ENCODE results near the gene TERT.
"Not testable (repeated sequence)": the region's sequence is repeated elsewhere in the genome, so short reads cannot be mapped to it uniquely, and the experiment has no call there.

Gene TERT

GRCh38 chr5:1294835-1295649, at the start of gene TERT:
TERT (minus strand) TSS chr5:1295068; CDS start chr5:1294989, 79 bp downstream.
- peak; percentile 66 for DNase-seq (ENCODE audit: low read depth)

- peak; percentile 13 for DNase-seq (ENCODE audit: low read depth)
These were observed 49.3 kb upstream of the TERT start for GRCh38 chr5:1343931-1344901.

DNA sequence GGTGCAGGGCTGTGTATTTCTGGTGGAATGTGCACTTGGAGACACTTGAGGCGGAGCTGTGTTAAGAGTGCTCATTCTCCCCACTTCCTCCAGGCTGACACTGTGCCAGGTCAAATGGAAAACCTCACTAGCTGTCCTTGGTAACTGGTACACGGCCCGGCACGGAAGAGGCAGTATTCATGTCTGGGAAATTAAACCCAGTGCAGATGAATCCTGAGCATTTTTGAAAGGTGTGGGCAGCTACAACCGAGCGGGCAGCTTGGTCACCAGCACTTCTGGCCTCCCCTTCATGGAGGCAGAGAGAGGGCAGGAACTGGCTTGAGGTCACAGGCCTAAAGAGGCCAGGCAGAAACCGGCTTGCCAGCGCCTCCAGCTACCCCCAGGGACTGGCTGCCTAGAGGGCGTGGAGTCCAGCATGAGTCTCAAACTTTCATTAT, 48.5 kb upstream of the TERT start:
- DNase-seq (ENCODE audit: low read depth), result no peak

- not testable (repeated sequence) for DNase-seq (ENCODE audit: low read depth)
These were observed 47.8 kb upstream of the TERT start for GRCh38 chr5:1342711-1343110.

DNA sequence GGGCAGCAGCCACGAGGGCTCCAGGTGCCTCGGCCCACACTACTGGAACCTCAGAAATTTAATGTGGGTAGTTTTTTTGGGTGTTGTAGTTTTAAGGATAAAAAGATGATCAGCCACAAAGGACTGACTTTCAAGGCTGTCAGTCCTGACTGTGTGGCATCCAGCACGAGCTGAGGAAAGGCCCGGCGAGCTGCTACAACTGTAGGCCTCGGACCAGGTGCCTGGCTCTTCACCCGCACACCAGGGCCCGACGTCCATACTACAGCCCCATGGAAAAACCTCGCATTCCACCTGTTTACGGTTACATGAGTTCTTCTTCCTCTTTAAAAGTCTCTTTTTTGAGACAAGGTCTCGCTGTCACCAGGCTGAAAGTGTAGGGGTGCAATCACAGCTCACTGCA, 47.4 kb upstream of the TERT start:
- DNase-seq (ENCODE audit: low read depth), result no peak

- DNase-seq (ENCODE audit: low read depth), result no peak
These were observed 47.0 kb upstream of the TERT start for GRCh38 chr5:1341863-1342262.

DNA sequence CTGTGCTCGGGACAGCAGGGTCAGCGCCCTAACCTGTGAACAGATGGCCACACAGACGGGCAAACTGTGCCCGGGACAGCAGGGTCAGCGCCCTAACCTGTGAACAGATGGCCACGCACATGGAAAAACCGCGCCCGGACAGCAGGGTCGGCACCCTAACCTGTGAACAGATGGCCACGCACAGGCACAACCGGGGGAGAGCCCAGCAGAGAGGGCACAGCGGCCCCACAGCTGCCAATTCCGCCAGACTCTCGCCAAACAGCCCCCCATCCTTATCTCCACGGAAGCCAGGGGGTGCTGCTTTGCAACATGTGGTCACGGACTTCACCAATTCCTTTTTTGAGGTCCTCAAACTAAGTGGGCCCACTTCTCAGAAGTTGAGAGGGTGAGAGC, 44.9 kb upstream of the TERT start:
- DNase-seq (ENCODE audit: low read depth), result not testable (repeated sequence)

DNA sequence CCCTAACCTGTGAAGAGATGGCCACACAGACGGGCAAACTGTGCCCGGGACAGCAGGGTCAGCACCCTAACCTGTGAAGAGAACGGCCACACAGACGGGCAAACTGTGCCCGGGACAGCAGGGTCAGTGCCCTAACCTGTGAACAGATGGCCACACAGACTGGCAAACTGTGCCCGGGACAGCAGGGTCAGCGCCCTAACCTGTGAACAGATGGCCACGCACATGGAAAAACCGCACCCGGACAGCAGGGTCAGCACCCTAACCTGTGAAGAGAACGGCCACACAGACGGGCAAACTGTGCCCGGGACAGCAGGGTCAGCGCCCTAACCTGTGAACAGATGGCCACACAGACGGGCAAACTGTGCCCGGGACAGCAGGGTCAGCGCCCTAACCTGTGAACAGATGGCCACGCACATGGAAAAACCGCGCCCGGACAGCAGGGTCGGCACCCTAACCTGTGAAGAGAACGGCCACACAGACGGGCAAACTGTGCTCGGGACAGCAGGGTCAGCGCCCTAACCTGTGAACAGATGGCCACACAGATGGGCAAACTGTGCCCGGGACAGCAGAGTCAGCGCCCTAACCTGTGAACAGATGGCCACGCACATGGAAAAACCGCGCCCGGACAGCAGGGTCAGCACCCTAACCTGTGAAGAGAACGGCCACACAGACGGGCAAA, 44.4 kb upstream of the TERT start:
- not testable (repeated sequence) for DNase-seq (ENCODE audit: low read depth)

DNA sequence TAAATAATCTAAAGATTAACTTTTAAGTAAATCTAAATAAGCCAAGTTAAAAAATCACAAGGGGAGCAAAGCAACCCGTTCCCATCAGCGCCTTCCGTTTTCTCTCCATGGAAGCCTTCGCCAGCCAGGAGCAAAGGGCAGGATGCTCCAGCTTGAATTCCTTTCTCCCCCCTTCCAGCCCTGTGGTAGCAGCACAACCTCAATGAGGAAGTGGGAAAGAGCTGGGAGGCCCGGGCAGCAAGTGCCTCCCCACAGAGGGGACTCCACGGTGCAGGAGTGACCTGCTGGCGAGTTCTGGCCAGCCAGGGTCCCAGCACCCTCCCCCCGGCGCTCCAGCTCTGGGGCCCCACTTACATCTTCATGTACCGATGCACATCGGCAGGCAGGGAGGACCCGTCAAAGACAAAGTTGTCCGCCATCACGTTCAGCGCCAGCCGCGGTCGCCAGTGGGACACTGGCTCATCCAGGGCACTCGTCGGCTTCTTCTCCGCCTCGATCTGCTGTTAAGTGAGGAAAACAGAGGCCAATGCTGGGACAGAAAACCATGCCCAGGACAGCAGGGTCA, 43.7 kb upstream of the TERT start:
- DNase-seq (ENCODE audit: low read depth), result no peak

GRCh38 chr5:1338196-1338490, 43.3 kb upstream of the TERT start:
- DNase-seq (ENCODE audit: low read depth), result no peak

DNA sequence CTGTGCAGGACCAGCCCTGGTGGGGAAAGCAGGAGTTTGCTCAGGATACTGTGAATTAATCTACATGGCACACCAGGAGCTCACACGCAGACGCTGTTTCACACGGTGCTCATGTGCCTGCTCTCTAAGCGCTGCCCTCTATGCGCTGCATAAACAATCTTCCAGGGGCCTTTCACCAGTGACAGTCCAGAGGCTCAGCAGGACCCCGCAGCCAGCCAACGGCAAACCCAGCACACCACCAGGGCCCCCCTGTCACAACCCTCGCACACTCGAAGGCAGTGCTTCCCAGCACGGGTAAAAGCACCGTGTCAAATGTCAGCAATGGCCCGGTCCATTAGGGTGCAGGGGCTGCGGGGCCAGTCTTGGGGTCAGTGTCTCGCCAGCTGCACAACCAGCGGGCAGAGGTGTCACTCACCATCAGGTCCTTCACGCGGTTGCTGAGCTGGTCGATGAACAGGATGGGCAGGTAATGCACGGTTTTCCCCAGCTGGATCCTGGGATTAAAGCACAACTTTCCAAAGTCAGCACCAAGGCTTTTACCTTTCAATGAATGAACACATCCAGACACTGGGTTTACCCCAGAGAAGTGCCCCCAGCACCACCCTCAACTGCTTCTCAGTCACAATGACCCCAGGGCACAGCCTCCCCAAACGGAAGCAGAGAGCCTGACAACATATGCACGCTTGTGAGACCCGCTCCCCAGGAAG, 42.8 kb upstream of the TERT start:
- no peak for DNase-seq (ENCODE audit: low read depth)

- DNase-seq (ENCODE audit: low read depth), result no peak
These were observed 42.1 kb upstream of the TERT start for GRCh38 chr5:1336749-1337488.

GRCh38 chr5:1336106-1336561, 41.3 kb upstream of the TERT start:
- no peak for DNase-seq (ENCODE audit: low read depth)

DNA sequence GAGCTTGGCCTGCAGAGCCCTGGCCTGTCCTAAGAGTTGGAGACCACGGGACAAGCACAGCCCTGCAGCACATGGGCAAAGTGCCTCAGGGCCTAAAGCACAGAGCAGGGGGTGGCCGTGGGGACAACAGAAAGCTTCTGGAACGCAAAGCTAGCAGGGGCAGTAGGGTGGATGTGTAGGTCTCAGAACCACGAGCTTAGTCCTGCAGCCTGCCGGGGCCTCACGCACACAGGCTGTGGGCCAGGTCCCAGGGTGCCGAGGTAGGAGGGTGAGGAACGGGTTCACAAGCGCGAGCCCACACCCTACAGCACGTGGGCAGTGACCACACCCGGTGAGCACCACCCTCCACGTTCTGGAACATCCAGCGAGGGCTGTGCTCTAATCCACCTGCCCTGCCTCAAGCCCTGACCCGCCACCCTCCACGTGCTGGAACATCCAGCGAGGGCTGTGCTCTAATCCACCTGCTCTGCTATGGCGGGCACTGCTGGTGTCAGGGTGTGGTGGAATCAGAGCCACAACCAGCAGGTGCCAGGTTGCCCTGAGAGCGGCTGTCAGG, 40.8 kb upstream of the TERT start:
- DNase-seq (ENCODE audit: low read depth), result no peak

GRCh38 chr5:1334831-1335539, 40.1 kb upstream of the TERT start:
- no peak for DNase-seq (ENCODE audit: low read depth)

DNA sequence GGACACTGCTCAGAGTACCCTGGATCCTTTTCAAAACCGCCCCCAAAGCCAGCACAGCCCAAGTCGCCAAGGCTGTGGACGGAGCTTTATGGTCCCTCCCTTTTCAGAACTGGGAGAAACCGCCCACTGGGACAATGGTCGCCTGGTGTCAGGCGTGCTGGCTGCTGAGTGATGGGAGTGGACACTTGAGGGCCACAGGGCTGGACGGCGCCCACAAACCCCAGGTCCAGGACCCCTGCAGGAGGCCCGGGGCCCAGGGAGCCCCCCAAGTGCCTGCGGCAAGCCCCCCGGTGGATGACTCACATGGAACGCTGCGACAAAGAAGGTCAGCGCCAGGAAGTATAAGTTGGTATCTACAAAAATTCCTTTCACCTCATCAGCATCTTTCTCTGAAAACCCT, 39.1 kb upstream of the TERT start:
- DNase-seq (ENCODE audit: low read depth), result no peak

- not testable (repeated sequence) for DNase-seq (ENCODE audit: low read depth)
These were observed 38.4 kb upstream of the TERT start for GRCh38 chr5:1333286-1333685.

GRCh38 chr5:1332461-1333001, 37.7 kb upstream of the TERT start:
- DNase-seq (ENCODE audit: low read depth), result no peak

DNA sequence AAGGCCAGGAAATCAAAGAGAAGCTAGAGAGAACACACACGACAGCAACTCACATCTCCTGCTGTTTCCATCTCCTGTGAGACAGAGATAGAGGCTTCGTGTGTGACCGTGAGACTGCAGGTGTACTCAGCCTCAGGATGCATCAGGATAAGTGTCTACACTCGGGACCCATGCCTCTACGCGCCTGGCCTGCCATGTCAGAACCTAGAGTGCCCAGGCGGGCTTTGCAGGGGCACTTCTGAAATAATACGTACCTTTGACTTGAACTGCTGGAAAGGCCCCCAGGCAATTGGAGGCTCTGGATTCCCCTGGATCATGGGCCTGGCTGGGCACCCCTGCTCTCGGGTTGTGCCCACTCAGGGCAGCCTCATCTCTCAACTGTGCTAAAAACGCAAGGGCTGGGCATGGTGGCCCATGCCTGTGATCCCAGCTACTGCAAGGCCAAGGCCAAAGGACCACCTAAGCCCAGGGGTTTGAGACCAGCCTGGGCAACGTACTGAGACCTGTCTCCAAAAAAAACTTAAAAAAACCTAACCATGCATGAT, 37.1 kb upstream of the TERT start:
- no peak for DNase-seq (ENCODE audit: low read depth)

All from activated T-helper 9 cell treated with anti-CD3 and anti-CD28 coated beads, Interleukin-2, amount 50 U/mL, for 16 hours (primary cell).